IMR-90 (cell line): Measurements from ENCODE around the gene ANKRD55. TPM values are rescaled to one million over a fixed set of nuclear protein-coding genes. Genes with fewer than 3 reads are reported as not detected.

Experiments
- ATAC-seq: fragments of 200-7000 bp; cut with Tn5 transposase; 2 replicates; pipeline ENCODE4 v1.9.1; 2020; ENCODE audit warnings: low read depth, mild to moderate bottlenecking, moderate library complexity
- BruUV-seq: library from RNA; stranded (reverse); fragments of 400-500 nt; replicated peaks from 2 replicates; lab custom pipeline; 2021; lab: Mats Ljungman, UMichigan
- CTCF ChIA-PET: fragments of 300-600 bp; formaldehyde crosslinking; extraction: SDS; loops from one replicate; lab custom pipeline; 2021; ENCODE audit warnings: antibody characterized with exemption; lab: Yijun Ruan, JAX
- POLR2A ChIA-PET: fragments of 300-600 bp; sonication (Branson Sonifier 250); formaldehyde crosslinking; loops from one replicate; lab custom pipeline; 2022; ENCODE audit warnings: antibody characterized with exemption; ENCODE audit not compliant: unreplicated experiment; lab: Charles Lee
- DNase-seq: peaks from one replicate; pipeline ENCODE4 v3.0.0; 2013
- H2AFZ ChIP-seq: replicated peaks from 2 replicates; pipeline ENCODE3; 2013; ENCODE audit warnings: low read length, mild to moderate bottlenecking; ENCODE audit not compliant: poor library complexity
- H2AK5ac ChIP-seq: 2 replicates; pipeline ENCODE4 v1.6.1; 2013; ENCODE audit warnings: low read depth, low read length, inconsistent platforms
- H2AK9ac ChIP-seq: replicated peaks from 2 replicates; pipeline ENCODE3; 2013; ENCODE audit warnings: mild to moderate bottlenecking, low read depth, low read length, moderate library complexity; ENCODE audit not compliant: poor library complexity
- H2BK120ac ChIP-seq: 2 replicates; pipeline ENCODE4 v1.6.1; 2013; ENCODE audit warnings: low read depth, low read length, inconsistent platforms
- H2BK15ac ChIP-seq: 3 replicates; pipeline ENCODE4 v1.6.1; 2013; ENCODE audit warnings: low read depth, low read length, inconsistent platforms
- H2BK20ac ChIP-seq: 2 replicates; pipeline ENCODE4 v1.6.1; 2013; ENCODE audit warnings: low read depth, mild to moderate bottlenecking, inconsistent platforms, low read length, moderate library complexity
- H2BK5ac ChIP-seq: 2 replicates; pipeline ENCODE4 v1.6.1; 2013; ENCODE audit warnings: mild to moderate bottlenecking, low read depth, low read length, inconsistent platforms; ENCODE audit not compliant: poor library complexity, severe bottlenecking
- H3K14ac ChIP-seq: replicated peaks from 2 replicates; pipeline ENCODE4 v1.6.1; 2013; ENCODE audit warnings: low read depth, low read length, inconsistent platforms
- H3K18ac ChIP-seq: 2 replicates; pipeline ENCODE4 v1.6.1; 2013; ENCODE audit warnings: low read depth, low read length, control low read depth
- H3K23ac ChIP-seq: 2 replicates; pipeline ENCODE4 v1.6.1; 2013; ENCODE audit warnings: low read depth, low read length, inconsistent platforms
- H3K27ac ChIP-seq: 2 replicates; pipeline ENCODE4 v1.5.1; 2013; ENCODE audit warnings: mild to moderate bottlenecking, control low read depth, low read length; ENCODE audit not compliant: insufficient read depth
- H3K27me3 ChIP-seq: 2 replicates; pipeline ENCODE4 v1.6.1; 2013; ENCODE audit warnings: low read length; ENCODE audit not compliant: control insufficient read depth, insufficient read depth
- H3K36me3 ChIP-seq: 2 replicates; pipeline ENCODE4 v1.6.1; 2013; ENCODE audit warnings: low read length, mixed read lengths; ENCODE audit not compliant: control insufficient read depth, insufficient read depth
- H3K4ac ChIP-seq: 2 replicates; pipeline ENCODE4 v1.6.1; 2013; ENCODE audit warnings: low read depth, low read length, inconsistent platforms
- H3K4me1 ChIP-seq: 2 replicates; pipeline ENCODE4 v1.6.1; 2013; ENCODE audit warnings: low read length, mixed read lengths; ENCODE audit not compliant: control insufficient read depth, insufficient read depth
- H3K4me2 ChIP-seq: 2 replicates; pipeline ENCODE4 v1.6.1; 2013; ENCODE audit warnings: low read depth, mild to moderate bottlenecking, control low read depth, low read length, moderate library complexity
- H3K4me3 ChIP-seq: 2 replicates; pipeline ENCODE4 v1.5.1; 2013; ENCODE audit warnings: low read depth, mild to moderate bottlenecking, control low read depth, low read length, moderate library complexity; ENCODE audit not compliant: insufficient read depth
- H3K56ac ChIP-seq: 2 replicates; pipeline ENCODE4 v1.6.1; 2013; ENCODE audit warnings: low read length, inconsistent platforms; ENCODE audit not compliant: insufficient read depth; ENCODE audit errors: extremely low read depth
- H3K79me1 ChIP-seq, 2 experiments: 2 replicates each; pipeline ENCODE4 v1.6.1; 2013; ENCODE audit warnings: low read length in 2 of 2, inconsistent platforms in 1 of 2, low read depth in 1 of 2
- H3K9ac ChIP-seq: 2 replicates; pipeline ENCODE4 v1.6.1; 2013; ENCODE audit warnings: low read depth, low read length, control low read depth
- H3K9me1 ChIP-seq: 2 replicates; pipeline ENCODE4 v1.6.1; 2013; ENCODE audit warnings: low read length, inconsistent platforms; ENCODE audit not compliant: insufficient read depth
- H3K9me3 ChIP-seq: 2 replicates; pipeline ENCODE4 v1.6.1; 2013; ENCODE audit warnings: low read length; ENCODE audit not compliant: control insufficient read depth, insufficient read depth
- H4K20me1 ChIP-seq: 2 replicates; pipeline ENCODE4 v1.6.1; 2013; ENCODE audit warnings: low read length, inconsistent platforms; ENCODE audit not compliant: insufficient read depth
- H4K5ac ChIP-seq: 2 replicates; pipeline ENCODE4 v1.6.1; 2013; ENCODE audit warnings: mild to moderate bottlenecking, low read depth, low read length, control low read depth
- H4K8ac ChIP-seq, 2 experiments: 2 replicates each; pipeline ENCODE4 v1.6.1; 2013; ENCODE audit warnings: low read depth in 2 of 2, low read length in 2 of 2, control low read depth in 1 of 2, inconsistent platforms in 1 of 2
- H4K91ac ChIP-seq: 2 replicates; pipeline ENCODE4 v1.6.1; 2013; ENCODE audit warnings: low read depth, low read length, inconsistent platforms; ENCODE audit not compliant: insufficient read depth
- BHLHE40 ChIP-seq: fragments of 150-350 bp; IDR thresholded peaks from 2 replicates; pipeline ENCODE4 v1.6.1; 2016; ENCODE audit warnings: mild to moderate bottlenecking, low read depth, low read length
- CEBPB ChIP-seq: IDR thresholded peaks from 2 replicates; pipeline ENCODE4 v1.6.1; 2012; ENCODE audit warnings: low read depth, low read length, improper control_type of control experiment
- CHD1 ChIP-seq: IDR thresholded peaks from 2 replicates; pipeline ENCODE4 v1.6.1; 2012; ENCODE audit warnings: low read depth, low read length, improper control_type of control experiment
- FOS ChIP-seq: fragments of 150-350 bp; IDR thresholded peaks from 2 replicates; pipeline ENCODE4 v1.6.1; 2016; ENCODE audit warnings: low read depth, low read length
- MAZ ChIP-seq: IDR thresholded peaks from 2 replicates; pipeline ENCODE4 v1.6.1; 2012; ENCODE audit warnings: low read depth, mild to moderate bottlenecking, low read length, improper control_type of control experiment, moderate library complexity, borderline replicate concordance
- MXI1 ChIP-seq: IDR thresholded peaks from 2 replicates; pipeline ENCODE4 v1.6.1; 2012; ENCODE audit warnings: low read depth, mild to moderate bottlenecking, low read length, moderate library complexity, borderline replicate concordance
- NFE2L2 ChIP-seq: fragments of 150-350 bp; IDR thresholded peaks from 2 replicates; pipeline ENCODE4 v1.6.1; 2016; ENCODE audit warnings: low read depth, mild to moderate bottlenecking, low read length
- POLR2A ChIP-seq: IDR thresholded peaks from 2 replicates; pipeline ENCODE4 v1.6.1; 2012; ENCODE audit warnings: mild to moderate bottlenecking, low read depth, low read length
- RCOR1 ChIP-seq: IDR thresholded peaks from 2 replicates; pipeline ENCODE4 v1.6.1; 2012; ENCODE audit warnings: mild to moderate bottlenecking, low read length, improper control_type of control experiment; ENCODE audit not compliant: insufficient replicate concordance
- WGBS, 2 experiments: methylation state at CpG; one replicate each; pipeline versions ENCODE4 v1.1.5 to v1.1.7; 2013; ENCODE audit warnings: missing lambda C conversion rate in 2 of 2; ENCODE audit not compliant: insufficient read length in 1 of 2; ENCODE audit errors: extremely low coverage in 2 of 2; 5-methylcytosine and 5-hydroxymethylcytosine counted together
- dilution Hi-C: fragments of 300-500 bp; cut with HindIII; formaldehyde crosslinking; loops from one replicate; pipeline ENCODE4 v1.14.3; 2018; ENCODE audit warnings: low sequenced_read_pairs; ENCODE audit not compliant: unreplicated experiment
- in situ Hi-C: fragments of 300-500 bp; cut with MboI; formaldehyde crosslinking; loops from 3 replicates; pipeline ENCODE4 v1.14.3; 2019; ENCODE audit warnings: low sequenced_read_pairs, inconsistent platforms, mixed read lengths
- intact Hi-C: fragments of 100-400 bp; cut with micrococcal nuclease; formaldehyde crosslinking; loops from 2 replicates; pipeline ENCODE4 v1.10.0; 2022
- polyA plus RNA-seq, 3 experiments: library from polyadenylated mRNA; depleted of rRNA; stranded (reverse); fragments of >200 nt; gene quantifications; 2 replicates each; pipeline ENCODE4 v1.2.3, GENCODE V29; 2012; ENCODE audit warnings: low replicate concordance in 1 of 3
- total RNA-seq: library from RNA; depleted of rRNA; stranded (reverse); fragments of >200 nt; gene quantifications from 2 replicates; pipeline ENCODE4 v1.2.3, GENCODE V29; 2012
- TF ChIP-seq, protein P1 (sequence below): fragments of 150-350 bp; IDR thresholded peaks from 2 replicates; pipeline ENCODE4 v1.6.1; 2017; ENCODE audit warnings: mild to moderate bottlenecking, antibody characterized with exemption, low read length, low read depth
- TF ChIP-seq, protein P2 (sequence below): fragments of 150-350 bp; IDR thresholded peaks from 2 replicates; pipeline ENCODE4 v1.6.1; 2016; ENCODE audit warnings: low read depth, mild to moderate bottlenecking, low read length, moderate library complexity, borderline replicate concordance

Gene ANKRD55
- total and polyA plus RNA-seq, 2 of the 4 experiments (the other 2 are of a cell fraction), result not detected

DNA sequence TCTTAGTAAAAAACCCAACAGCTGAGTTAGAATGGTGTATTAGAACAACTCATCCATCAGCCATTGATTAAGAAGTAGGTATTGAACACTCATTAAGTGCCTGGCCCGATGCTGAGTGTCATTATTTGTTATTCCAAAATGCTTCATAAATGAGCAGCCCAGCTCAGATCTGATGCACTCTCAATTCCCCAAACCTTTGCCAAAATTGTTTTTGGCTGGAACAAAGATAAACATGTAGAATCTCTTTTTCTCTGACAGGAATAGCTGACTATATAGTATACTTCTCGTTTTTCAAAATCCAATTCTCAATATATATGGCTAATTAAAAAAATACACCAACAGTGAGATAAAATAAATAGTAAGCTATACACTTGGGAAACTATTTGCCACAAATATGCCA lies 20.0 kb upstream of the ANKRD55 start:
- ATAC-seq (no peak), DNase-seq (no peak)
- no peak overlapping the region for H2BK120ac ChIP-seq
- H2BK15ac ChIP-seq, result no peak overlapping the region
- no peak overlapping the region for H4K91ac ChIP-seq
- ChIA-PET POLR2A (no interaction called here), CTCF (interaction anchor here (0.6 kb wide), 1 partner anchor 242 kb away, joined by 3 read pairs; no protein-coding TSS in a partner anchor)
- no peak overlapping the region for H4K5ac ChIP-seq
- in situ Hi-C loops, result loop anchor here (25.0 kb wide), 1 partner anchor 959 kb away; no protein-coding TSS in a partner anchor
- no peak overlapping the region for H3K4me3 ChIP-seq
- H4K20me1 ChIP-seq, result no peaks in the 10 kb centered on the region
- H2AK5ac ChIP-seq, result no peak overlapping the region
- no peak overlapping the region for H4K8ac ChIP-seq
- H3K27ac ChIP-seq, result no peak overlapping the region
- no peak overlapping the region for H2AK9ac ChIP-seq
- dilution Hi-C loops, result no loop called here
- H3K4ac ChIP-seq, result no peak overlapping the region
- no peak overlapping the region for H2BK5ac ChIP-seq
- H3K9me1 ChIP-seq, result no peaks in the 10 kb centered on the region
- TF ChIP-seq MAZ, result no peak
- no peak for TF ChIP-seq CHD1
- no peak for TF ChIP-seq NFE2L2
- TF ChIP-seq, protein P1, sequence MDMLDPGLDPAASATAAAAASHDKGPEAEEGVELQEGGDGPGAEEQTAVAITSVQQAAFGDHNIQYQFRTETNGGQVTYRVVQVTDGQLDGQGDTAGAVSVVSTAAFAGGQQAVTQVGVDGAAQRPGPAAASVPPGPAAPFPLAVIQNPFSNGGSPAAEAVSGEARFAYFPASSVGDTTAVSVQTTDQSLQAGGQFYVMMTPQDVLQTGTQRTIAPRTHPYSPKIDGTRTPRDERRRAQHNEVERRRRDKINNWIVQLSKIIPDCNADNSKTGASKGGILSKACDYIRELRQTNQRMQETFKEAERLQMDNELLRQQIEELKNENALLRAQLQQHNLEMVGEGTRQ, result no peak
- no peak for TF ChIP-seq RCOR1
- TF ChIP-seq FOS, result no peak
- no peak for TF ChIP-seq POLR2A
- TF ChIP-seq BHLHE40, result no peak
- TF ChIP-seq CEBPB, result no peak
- no peak for TF ChIP-seq MXI1
- TF ChIP-seq, protein P2, sequence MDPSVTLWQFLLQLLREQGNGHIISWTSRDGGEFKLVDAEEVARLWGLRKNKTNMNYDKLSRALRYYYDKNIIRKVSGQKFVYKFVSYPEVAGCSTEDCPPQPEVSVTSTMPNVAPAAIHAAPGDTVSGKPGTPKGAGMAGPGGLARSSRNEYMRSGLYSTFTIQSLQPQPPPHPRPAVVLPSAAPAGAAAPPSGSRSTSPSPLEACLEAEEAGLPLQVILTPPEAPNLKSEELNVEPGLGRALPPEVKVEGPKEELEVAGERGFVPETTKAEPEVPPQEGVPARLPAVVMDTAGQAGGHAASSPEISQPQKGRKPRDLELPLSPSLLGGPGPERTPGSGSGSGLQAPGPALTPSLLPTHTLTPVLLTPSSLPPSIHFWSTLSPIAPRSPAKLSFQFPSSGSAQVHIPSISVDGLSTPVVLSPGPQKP, result no peak
- no peak overlapping the region for H3K56ac ChIP-seq
- H3K14ac ChIP-seq, result no peak overlapping the region
- H3K9ac ChIP-seq, result no peak overlapping the region
- H3K79me1 ChIP-seq, result no peaks in the 10 kb centered on the region
- no peak overlapping the region for H2AFZ ChIP-seq
- H3K4me2 ChIP-seq, result no peak overlapping the region
- H3K4me1 ChIP-seq, result no peaks in the 10 kb centered on the region; the same call in none of the 2 replicates
- BruUV-seq, result no TSS peak
- H3K23ac ChIP-seq, result no peak overlapping the region
- intact Hi-C loops, result no loop called here
- no peaks in the 10 kb centered on the region; the same call in 1 of the 2 replicates for H3K9me3 ChIP-seq
- H3K27me3 ChIP-seq, result no peaks in the 10 kb centered on the region
- H3K36me3 ChIP-seq, result no peaks in the 10 kb centered on the region
- WGBS, 2 experiments, result no CpG with 5 or more reads among the region's 2 CpGs
- no peak overlapping the region for H2BK20ac ChIP-seq
- no peak overlapping the region for H3K18ac ChIP-seq
